GM21576 (cell line): ENCODE data around the gene C1orf174.
A peak's percentile ranks its signal among the peaks of the same experiment; 100 is the strongest.

Experiments used
- ATAC-seq: cut with Tn5 transposase; IDR thresholded peaks from one replicate; pipeline ENCODE4 v1.9.1; 2021; ENCODE audit warnings: mild to moderate bottlenecking, moderate library complexity; ENCODE audit not compliant: unreplicated experiment

The C1orf174 gene

GRCh38 chr1:3900150-3900968 is at the start of gene C1orf174:
TSS of gene C1orf174 (minus strand) at chr1:3900272. CDS start at chr1:3900186, 86 bp downstream.
- ATAC-seq, result peak; percentile 66

- ATAC-seq, result no peak
These were observed 48.3 kb upstream of the C1orf174 start for GRCh38 chr1:3948344-3948743.

- no peak for ATAC-seq
These were observed 46.1 kb upstream of the C1orf174 start for GRCh38 chr1:3945916-3946840.

GRCh38 chr1:3945222-3945621 is 45.1 kb upstream of the C1orf174 start:
- no peak for ATAC-seq

- ATAC-seq, result no peak
These were observed 44.6 kb upstream of the C1orf174 start for GRCh38 chr1:3944578-3945125.

GRCh38 chr1:3943806-3944577 is 43.9 kb upstream of the C1orf174 start:
- ATAC-seq, result no peak

GRCh38 chr1:3943123-3943431 is 43.0 kb upstream of the C1orf174 start:
- no peak for ATAC-seq

GRCh38 chr1:3942416-3943122 is 42.5 kb upstream of the C1orf174 start:
- no peak for ATAC-seq

GRCh38 chr1:3940754-3941345 is 40.8 kb upstream of the C1orf174 start:
- ATAC-seq, result no peak

- ATAC-seq, result no peak
These were observed 40.1 kb upstream of the C1orf174 start for GRCh38 chr1:3940081-3940753.

GRCh38 chr1:3939242-3940080 is 39.4 kb upstream of the C1orf174 start:
- no peak for ATAC-seq

GRCh38 chr1:3932156-3932919 is 32.3 kb upstream of the C1orf174 start:
- ATAC-seq, result no peak

- no peak for ATAC-seq
These were observed 31.2 kb upstream of the C1orf174 start for GRCh38 chr1:3931007-3931912.

GRCh38 chr1:3930301-3931006 is 30.4 kb upstream of the C1orf174 start:
- no peak for ATAC-seq

- no peak for ATAC-seq
These were observed 29.1 kb upstream of the C1orf174 start for GRCh38 chr1:3929126-3929525.

GRCh38 chr1:3928586-3928985 is 28.5 kb upstream of the C1orf174 start:
- ATAC-seq, result no peak
